Hepatocyte (in vitro differentiated cells): ENCODE data around the gene FAT1.

ENCODE experiments used
- EZH2 ChIP-seq: fragments of 200-600 bp; sonication (generic); IDR thresholded peaks from 2 replicates; pipeline ENCODE4 v1.6.1; 2016; ENCODE audit warnings: antibody characterized with exemption, mild to moderate bottlenecking, borderline replicate concordance
- TF ChIP-seq, protein P1 (sequence below): fragments of 200-600 bp; sonication (generic); IDR thresholded peaks from 2 replicates; pipeline ENCODE4 v1.5.1; 2016; ENCODE audit warnings: antibody characterized with exemption, mild to moderate bottlenecking; ENCODE audit not compliant: poor library complexity

DNA sequence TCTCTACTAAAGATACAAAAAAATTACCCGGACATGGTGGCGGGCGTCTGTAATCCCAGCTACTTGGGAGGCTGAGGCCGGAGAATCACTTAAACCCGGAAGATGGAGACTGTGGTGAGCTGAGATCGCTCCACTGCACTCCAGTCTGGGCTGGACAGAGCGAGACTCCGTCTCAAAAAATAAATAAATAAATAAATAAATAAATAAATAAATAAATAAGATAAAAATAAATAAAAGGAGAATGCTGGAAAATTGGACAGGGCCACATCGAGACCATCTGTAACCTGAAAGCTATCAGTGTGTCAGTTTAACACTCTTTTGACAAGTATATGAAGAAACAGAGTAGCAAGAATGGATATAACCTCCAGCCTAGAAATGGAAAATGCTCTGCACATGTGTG, 15.7 kb upstream of the FAT1 start:
- TF ChIP-seq, protein P1, sequence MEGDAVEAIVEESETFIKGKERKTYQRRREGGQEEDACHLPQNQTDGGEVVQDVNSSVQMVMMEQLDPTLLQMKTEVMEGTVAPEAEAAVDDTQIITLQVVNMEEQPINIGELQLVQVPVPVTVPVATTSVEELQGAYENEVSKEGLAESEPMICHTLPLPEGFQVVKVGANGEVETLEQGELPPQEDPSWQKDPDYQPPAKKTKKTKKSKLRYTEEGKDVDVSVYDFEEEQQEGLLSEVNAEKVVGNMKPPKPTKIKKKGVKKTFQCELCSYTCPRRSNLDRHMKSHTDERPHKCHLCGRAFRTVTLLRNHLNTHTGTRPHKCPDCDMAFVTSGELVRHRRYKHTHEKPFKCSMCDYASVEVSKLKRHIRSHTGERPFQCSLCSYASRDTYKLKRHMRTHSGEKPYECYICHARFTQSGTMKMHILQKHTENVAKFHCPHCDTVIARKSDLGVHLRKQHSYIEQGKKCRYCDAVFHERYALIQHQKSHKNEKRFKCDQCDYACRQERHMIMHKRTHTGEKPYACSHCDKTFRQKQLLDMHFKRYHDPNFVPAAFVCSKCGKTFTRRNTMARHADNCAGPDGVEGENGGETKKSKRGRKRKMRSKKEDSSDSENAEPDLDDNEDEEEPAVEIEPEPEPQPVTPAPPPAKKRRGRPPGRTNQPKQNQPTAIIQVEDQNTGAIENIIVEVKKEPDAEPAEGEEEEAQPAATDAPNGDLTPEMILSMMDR: no peak
- TF ChIP-seq EZH2: no peak
